Prostate gland (tissue), 2 donors: ENCODE results near the gene NUP50. TPM values are rescaled to one million over a fixed set of nuclear protein-coding genes. Genes with fewer than 3 reads are reported as not detected.
A peak's percentile ranks its signal among the peaks of the same experiment; 100 is the strongest.

Source experiments
- DNase-seq: peaks from one replicate; pipeline ENCODE4 v3.0.0-alpha.2; 2019; ENCODE audit warnings: low spot score
- H3K27ac ChIP-seq, 2 donors: fragments of 200-600 bp; sonication (generic); 2 replicates each; pipeline ENCODE4 v1.5.1; 2017 to 2019
- H3K27me3 ChIP-seq: fragments of 200-600 bp; sonication (generic); replicated peaks from 2 replicates; pipeline ENCODE4 v1.5.1; 2019; ENCODE audit not compliant: insufficient read depth
- H3K36me3 ChIP-seq, 2 donors: fragments of 200-600 bp; sonication (generic); 1 replicate in 1 of 2; 2 replicates in 1 of 2; pipeline versions ENCODE4 v1.5.1 to v1.8.1; 2017 to 2019
- H3K4me1 ChIP-seq: fragments of 200-600 bp; sonication (generic); replicated peaks from 2 replicates; pipeline ENCODE4 v1.5.1; 2019
- H3K4me3 ChIP-seq, 2 donors: fragments of 200-600 bp; sonication (generic); 2 replicates each; pipeline ENCODE4 v1.5.1; 2017 to 2019
- H3K9me3 ChIP-seq: fragments of 200-600 bp; sonication (generic); 2 replicates; pipeline ENCODE4 v1.5.1; 2017
- CTCF ChIP-seq, 4 experiments: fragments of 200-600 bp in 2 of 4; fragments of 450-650 bp in 2 of 4; sonication (generic) in 2 of 4; IDR thresholded peaks; 1 replicate in 3 of 4; 2 replicates in 1 of 4; pipeline ENCODE4 v1.5.1; 2016 to 2019; ENCODE audit warnings: antibody characterized with exemption in 4 of 4, mild to moderate bottlenecking in 2 of 4, moderate library complexity in 2 of 4
- POLR2A ChIP-seq: fragments of 450-650 bp; IDR thresholded peaks from one replicate; pipeline ENCODE4 v1.6.1; 2016; ENCODE audit warnings: antibody characterized with exemption, mild to moderate bottlenecking
- POLR2AphosphoS5 ChIP-seq: sonication (generic); formaldehyde crosslinking; IDR thresholded peaks from one replicate; pipeline ENCODE4 v1.6.1; 2017; ENCODE audit warnings: antibody characterized with exemption
- WGBS: methylation state at CpG from one replicate; pipeline ENCODE4 v1.1.5; 2018; 5-methylcytosine and 5-hydroxymethylcytosine counted together
- intact Hi-C: fragments of 100-400 bp; cut with DNase I; formaldehyde crosslinking; loops from one replicate; pipeline ENCODE4 v1.14.2; 2022
- total RNA-seq, 2 donors: library from RNA; depleted of rRNA; stranded (reverse); fragments of >200 nt; gene quantifications; one replicate each; pipeline ENCODE4 v1.1.0, GENCODE V29; 2016

The NUP50 gene, protein sequence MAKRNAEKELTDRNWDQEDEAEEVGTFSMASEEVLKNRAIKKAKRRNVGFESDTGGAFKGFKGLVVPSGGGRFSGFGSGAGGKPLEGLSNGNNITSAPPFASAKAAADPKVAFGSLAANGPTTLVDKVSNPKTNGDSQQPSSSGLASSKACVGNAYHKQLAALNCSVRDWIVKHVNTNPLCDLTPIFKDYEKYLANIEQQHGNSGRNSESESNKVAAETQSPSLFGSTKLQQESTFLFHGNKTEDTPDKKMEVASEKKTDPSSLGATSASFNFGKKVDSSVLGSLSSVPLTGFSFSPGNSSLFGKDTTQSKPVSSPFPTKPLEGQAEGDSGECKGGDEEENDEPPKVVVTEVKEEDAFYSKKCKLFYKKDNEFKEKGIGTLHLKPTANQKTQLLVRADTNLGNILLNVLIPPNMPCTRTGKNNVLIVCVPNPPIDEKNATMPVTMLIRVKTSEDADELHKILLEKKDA
- 100 to 1,000 TPM in 1 of 2 donors, 10 to 100 TPM in 1; 51.4 to 101 TPM for total RNA-seq

GRCh38 chr22:45163451-45164269 lies at the start of gene NUP50:
NUP50 (plus strand) TSS chr22:45163925; CDS start chr22:45168178, 4,253 bp downstream.
- peaks cover 7% of the 10 kb centered on the region for H3K4me1 ChIP-seq

GRCh38 chr22:45120440-45120839 lies 43.3 kb upstream of the NUP50 start:
- no peak overlapping the region for H3K4me3 ChIP-seq
- no peaks in the 10 kb centered on the region for H3K4me1 ChIP-seq
- H3K36me3 ChIP-seq, result no peaks in the 10 kb centered on the region
- intact Hi-C loops, result no loop called here
- no peak for DNase-seq
- 30% methylated on average over 9 of the region's 9 CpGs for WGBS
- peak overlapping the region in 1 of 2 donors; percentile 38 for H3K27ac ChIP-seq
- no peaks in the 10 kb centered on the region for H3K9me3 ChIP-seq
- TF ChIP-seq POLR2AphosphoS5, result peak; percentile 56
- no peak for TF ChIP-seq CTCF (IDR thresholded peaks at IDR 0.05)
- TF ChIP-seq POLR2A, result no peak
- no peaks in the 10 kb centered on the region for H3K27me3 ChIP-seq

More at GRCh38 chr22:45163451-45164269, at the start of gene NUP50:
- DNase-seq, result peak; percentile 93
- H3K9me3 ChIP-seq, result no peaks in the 10 kb centered on the region
- H3K36me3 ChIP-seq, result no peaks in the 10 kb centered on the region
- intact Hi-C loops, result loop anchor here (5.0 kb wide), 1 partner anchor 79 kb away; the partner anchor contains the start of gene KIAA0930
- 0% methylated on average over 82 of the region's 100 CpGs for WGBS
- peak within 1 kb of the TSS; percentile 85 for H3K27ac ChIP-seq
- TF ChIP-seq CTCF (IDR thresholded peaks at IDR 0.05) (peak in 1 of 4 experiments; percentile 30), POLR2A (peak; percentile 88), POLR2AphosphoS5 (peak; percentile 95)
- H3K27me3 ChIP-seq, result no peaks in the 10 kb centered on the region
- H3K4me3 ChIP-seq, result peak within 1 kb of the TSS; percentile 69 to 81

DNA sequence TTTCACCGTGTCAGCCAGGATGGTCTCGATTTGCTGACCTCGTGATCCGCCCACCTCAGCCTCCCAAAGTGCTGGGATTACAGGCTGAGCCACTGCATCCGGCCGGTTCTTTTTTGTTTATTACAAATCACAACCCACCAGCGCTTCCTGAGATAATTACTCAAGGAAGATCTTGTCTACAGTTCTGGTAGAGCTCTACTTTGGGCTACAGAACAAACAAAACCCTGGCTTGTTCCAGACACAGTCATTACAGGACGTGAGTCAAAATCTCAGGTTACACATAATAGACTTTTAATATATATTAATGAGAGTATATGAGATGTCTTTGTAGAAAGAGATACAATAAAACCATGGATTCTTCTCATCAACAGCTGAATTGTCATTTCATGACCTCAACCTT lies 42.8 kb upstream of the NUP50 start:
- Histone ChIP-seq H3K4me1 (no peaks in the 10 kb centered on the region), H3K4me3 (no peak overlapping the region), H3K27ac (no peak overlapping the region), H3K9me3 (no peaks in the 10 kb centered on the region), H3K27me3 (no peaks in the 10 kb centered on the region), H3K36me3 (no peaks in the 10 kb centered on the region)
- intact Hi-C loops, result no loop called here
- WGBS, result 34% methylated on average over 8 of the region's 8 CpGs
- no peak for DNase-seq
- TF ChIP-seq POLR2AphosphoS5 (no peak), POLR2A (no peak), CTCF (IDR thresholded peaks at IDR 0.05) (no peak)

GRCh38 chr22:45124176-45124847 lies 39.4 kb upstream of the NUP50 start:
- H3K27ac ChIP-seq, result no peak overlapping the region
- intact Hi-C loops, result no loop called here
- 81% methylated on average over 10 of the region's 10 CpGs for WGBS
- no peak for DNase-seq
- no peak for TF ChIP-seq POLR2AphosphoS5
- no peak for TF ChIP-seq POLR2A
- no peak for TF ChIP-seq CTCF (IDR thresholded peaks at IDR 0.05)
- no peaks in the 10 kb centered on the region for H3K4me1 ChIP-seq
- H3K9me3 ChIP-seq, result no peaks in the 10 kb centered on the region
- no peak overlapping the region for H3K4me3 ChIP-seq
- H3K36me3 ChIP-seq, result no peaks in the 10 kb centered on the region
- H3K27me3 ChIP-seq, result no peaks in the 10 kb centered on the region
